DND-41 (cell line): ENCODE measurements around the gene CDK15.

Experiments
- CTCF ChIP-seq: IDR thresholded peaks from 2 replicates; pipeline ENCODE4 v1.5.1; 2012; ENCODE audit warnings: borderline replicate concordance, low read length, moderate library complexity, mild to moderate bottlenecking; ENCODE audit not compliant: poor library complexity, severe bottlenecking; ENCODE audit errors: extremely low read depth
- EZH2 ChIP-seq: IDR thresholded peaks from 3 replicates; pipeline ENCODE4 v1.6.1; 2012; ENCODE audit warnings: borderline replicate concordance, low read depth, mild to moderate bottlenecking, moderate library complexity, low read length, inconsistent platforms; ENCODE audit not compliant: severe bottlenecking

- TF ChIP-seq CTCF (no peak), EZH2 (no peak)
Observed at GRCh38 chr2:201938781-201939180, 132.4 kb downstream of the CDK15 start.
